ENCODE measurements around the gene ZZZ3.

DNA sequence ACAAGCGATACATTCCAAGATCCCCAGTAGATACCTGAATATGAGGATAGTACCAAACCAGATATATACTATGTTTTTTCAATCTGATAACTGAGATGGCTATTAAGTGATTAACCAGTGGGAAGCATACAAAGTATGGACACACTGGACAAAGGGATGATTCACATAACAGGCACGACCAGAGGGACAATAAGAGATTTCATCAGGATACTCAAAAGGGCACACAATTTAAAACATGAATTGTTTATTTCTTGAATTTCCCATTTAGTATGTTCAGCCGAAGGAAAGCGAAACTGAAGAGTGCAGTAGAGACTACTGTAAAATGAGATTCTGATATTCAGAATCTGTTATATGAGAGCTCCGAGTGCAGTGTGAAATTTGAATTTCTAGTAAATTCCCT is 10.6 kb downstream of the ZZZ3 start:
- TF ChIP-seq, protein P1, sequence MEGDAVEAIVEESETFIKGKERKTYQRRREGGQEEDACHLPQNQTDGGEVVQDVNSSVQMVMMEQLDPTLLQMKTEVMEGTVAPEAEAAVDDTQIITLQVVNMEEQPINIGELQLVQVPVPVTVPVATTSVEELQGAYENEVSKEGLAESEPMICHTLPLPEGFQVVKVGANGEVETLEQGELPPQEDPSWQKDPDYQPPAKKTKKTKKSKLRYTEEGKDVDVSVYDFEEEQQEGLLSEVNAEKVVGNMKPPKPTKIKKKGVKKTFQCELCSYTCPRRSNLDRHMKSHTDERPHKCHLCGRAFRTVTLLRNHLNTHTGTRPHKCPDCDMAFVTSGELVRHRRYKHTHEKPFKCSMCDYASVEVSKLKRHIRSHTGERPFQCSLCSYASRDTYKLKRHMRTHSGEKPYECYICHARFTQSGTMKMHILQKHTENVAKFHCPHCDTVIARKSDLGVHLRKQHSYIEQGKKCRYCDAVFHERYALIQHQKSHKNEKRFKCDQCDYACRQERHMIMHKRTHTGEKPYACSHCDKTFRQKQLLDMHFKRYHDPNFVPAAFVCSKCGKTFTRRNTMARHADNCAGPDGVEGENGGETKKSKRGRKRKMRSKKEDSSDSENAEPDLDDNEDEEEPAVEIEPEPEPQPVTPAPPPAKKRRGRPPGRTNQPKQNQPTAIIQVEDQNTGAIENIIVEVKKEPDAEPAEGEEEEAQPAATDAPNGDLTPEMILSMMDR (conservative IDR thresholded peaks at IDR 0.05) = no peak
- TF ChIP-seq EZH2 (IDR thresholded peaks at IDR 0.05; ENCODE audit: low read depth) = no peak
